OCI-LY7 (cell line): ENCODE data around the gene PPM1A.

Source experiments
- EZH2phosphoT487 ChIP-seq: fragments of 200-600 bp; sonication (generic); IDR thresholded peaks from 2 replicates; pipeline ENCODE4 v1.6.1; 2018; ENCODE audit warnings: low read depth, borderline replicate concordance, mild to moderate bottlenecking, mixed run types, antibody characterized with exemption, low read length, moderate library complexity, mixed read lengths
- TF ChIP-seq, protein P1 (sequence below): fragments of 200-600 bp; sonication (generic); conservative IDR thresholded peaks from 2 replicates; pipeline ENCODE4 v1.5.1; 2014; ENCODE audit warnings: mild to moderate bottlenecking, antibody characterized with exemption, low read length, moderate library complexity, mixed read lengths

DNA sequence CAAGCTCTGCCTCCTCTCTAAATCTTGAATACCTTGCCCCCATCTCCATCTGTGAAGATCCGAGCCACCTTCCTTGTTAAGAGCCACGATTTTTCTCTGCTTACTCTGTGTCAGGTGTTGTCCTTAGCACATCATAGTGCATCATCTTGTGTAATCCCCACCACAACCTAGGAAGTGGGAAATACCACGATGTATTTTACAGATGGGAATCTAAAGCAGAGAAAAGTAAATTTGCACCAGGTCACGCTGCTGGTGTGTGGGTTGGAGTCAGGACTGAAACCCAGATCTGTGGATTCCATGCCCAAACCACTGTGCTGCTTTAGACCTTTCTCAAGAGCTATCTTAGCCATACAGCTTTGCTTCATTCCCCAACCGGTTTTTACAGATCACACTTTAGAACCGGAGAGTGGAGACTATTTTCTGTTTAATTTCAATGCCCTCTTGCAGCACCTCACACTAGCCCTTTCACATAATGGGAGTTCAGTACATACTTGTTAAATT, 94.6 kb downstream of the PPM1A start:
- TF ChIP-seq, protein P1, sequence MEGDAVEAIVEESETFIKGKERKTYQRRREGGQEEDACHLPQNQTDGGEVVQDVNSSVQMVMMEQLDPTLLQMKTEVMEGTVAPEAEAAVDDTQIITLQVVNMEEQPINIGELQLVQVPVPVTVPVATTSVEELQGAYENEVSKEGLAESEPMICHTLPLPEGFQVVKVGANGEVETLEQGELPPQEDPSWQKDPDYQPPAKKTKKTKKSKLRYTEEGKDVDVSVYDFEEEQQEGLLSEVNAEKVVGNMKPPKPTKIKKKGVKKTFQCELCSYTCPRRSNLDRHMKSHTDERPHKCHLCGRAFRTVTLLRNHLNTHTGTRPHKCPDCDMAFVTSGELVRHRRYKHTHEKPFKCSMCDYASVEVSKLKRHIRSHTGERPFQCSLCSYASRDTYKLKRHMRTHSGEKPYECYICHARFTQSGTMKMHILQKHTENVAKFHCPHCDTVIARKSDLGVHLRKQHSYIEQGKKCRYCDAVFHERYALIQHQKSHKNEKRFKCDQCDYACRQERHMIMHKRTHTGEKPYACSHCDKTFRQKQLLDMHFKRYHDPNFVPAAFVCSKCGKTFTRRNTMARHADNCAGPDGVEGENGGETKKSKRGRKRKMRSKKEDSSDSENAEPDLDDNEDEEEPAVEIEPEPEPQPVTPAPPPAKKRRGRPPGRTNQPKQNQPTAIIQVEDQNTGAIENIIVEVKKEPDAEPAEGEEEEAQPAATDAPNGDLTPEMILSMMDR = no peak
- TF ChIP-seq EZH2phosphoT487 = no peak
